HT1080 (cell line): ENCODE results near the gene AMACR. TPM values are rescaled to one million over a fixed set of nuclear protein-coding genes. Genes with fewer than 3 reads are reported as not detected.
A peak's percentile ranks its signal among the peaks of the same experiment; 100 is the strongest.
"Not testable (repeated sequence)": the region's sequence is repeated elsewhere in the genome, so short reads cannot be mapped to it uniquely, and the experiment has no call there.

Source experiments
- DNase-seq: peaks from one replicate; pipeline ENCODE4 v3.0.0-alpha.2; 2015; ENCODE audit warnings: low read depth
- total RNA-seq: library from RNA; depleted of rRNA; stranded (reverse); fragments of >200 nt; shearing (Covaris generic); gene quantifications from 2 replicates; pipeline ENCODE4 v1.2.3, GENCODE V29; 2014

Gene AMACR
- total RNA-seq, 1 experiment from 2014 or later, result 12.8 TPM

DNA sequence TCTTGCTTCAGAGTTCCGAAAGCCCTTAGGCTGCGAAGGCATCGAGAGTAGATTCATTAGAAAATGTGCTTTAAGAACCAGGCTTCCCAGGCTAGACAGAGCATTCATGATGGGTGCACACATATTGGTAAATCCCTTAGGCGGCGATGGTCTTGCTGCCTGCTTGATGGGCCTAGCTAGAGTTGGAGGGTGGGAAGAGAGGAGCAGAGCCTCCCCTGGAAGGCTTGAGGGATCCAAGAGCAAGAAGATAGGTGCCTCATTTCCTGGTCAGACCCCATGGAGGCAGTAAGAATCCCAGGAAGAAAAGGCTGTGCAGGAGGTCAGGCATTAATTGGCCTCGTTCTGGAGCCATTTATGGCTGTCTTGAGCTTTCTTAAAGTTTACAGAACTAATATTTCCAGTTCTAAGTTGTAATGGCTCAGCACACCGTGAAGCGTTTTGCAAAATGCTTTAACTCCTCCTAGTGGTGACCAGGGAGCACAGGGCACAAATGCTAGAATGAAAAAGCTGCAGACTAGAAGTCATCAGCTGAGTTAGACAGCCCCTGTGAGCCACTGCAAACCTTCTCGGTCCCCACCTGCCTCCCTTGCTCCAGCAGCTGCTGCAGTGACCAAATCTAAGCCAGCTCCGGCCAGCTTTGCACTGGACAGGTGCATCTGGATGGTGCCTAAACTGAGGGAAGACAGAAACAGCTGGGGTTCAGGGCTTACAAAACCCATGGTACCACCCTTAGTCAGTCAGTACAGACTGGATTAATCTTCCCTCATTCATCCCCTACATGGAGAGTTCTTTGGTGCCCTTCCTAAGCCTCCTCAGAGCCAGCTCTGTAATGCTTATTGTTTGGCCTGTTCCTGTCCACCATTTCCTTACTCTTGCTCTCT lies 38.0 kb downstream of the AMACR start:
- peak; percentile 48 for DNase-seq

DNA sequence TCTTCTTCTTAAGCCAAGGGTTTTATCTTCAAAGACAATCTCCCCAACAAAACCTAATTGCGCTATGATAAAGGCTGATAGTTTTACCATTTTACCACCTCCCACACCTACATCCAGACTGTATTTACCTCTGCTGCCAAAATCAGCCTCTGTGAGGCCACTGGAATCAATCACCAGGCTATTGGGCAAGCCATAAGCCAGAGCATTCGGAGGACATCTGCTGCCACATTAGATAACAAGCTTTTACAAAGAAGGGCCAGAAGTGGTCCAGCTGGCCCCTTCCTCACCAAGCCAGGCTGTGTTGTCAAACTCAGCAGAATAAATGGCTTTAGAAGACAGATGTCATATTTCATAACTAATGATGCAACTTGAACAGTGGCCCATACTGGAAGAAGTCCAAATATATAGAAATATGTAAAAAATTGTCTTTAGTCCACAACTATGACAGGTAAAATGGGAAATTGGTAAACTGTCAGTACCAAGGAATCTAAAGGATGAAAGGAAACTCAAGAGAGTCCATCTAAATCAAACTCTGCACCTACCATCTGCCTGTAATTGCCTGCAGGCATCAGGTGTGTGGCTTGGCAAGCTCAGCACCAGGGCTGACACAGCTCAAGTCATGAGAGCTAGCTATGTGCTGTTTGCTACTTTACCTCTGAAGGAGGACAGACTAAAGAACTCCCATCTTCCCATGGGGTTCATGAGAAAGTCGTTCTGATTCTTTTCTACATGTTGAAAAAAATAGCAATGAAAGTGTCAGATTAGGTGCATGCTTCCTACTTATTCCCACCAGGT lies 39.4 kb downstream of the AMACR start:
- DNase-seq, result no peak

DNA sequence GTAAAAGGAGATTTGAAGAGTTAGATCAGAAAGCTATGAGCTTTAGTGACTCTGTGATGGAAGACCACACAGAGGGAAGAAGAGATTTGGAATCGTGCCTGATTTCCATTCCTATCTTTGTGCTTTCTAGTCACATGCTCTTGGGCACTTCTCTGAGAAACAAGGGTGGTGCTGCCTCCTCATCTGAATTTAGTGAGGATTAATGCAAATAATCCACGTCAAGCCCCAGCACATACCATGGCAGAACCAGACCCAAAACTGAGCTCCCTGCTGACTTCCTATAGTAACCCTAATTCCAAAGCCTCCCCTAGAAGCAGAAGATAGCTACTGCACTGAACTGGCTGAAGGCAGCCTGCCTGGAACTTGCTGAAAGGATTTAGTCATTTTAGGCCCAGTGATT lies 41.0 kb downstream of the AMACR start:
- no peak for DNase-seq

DNA sequence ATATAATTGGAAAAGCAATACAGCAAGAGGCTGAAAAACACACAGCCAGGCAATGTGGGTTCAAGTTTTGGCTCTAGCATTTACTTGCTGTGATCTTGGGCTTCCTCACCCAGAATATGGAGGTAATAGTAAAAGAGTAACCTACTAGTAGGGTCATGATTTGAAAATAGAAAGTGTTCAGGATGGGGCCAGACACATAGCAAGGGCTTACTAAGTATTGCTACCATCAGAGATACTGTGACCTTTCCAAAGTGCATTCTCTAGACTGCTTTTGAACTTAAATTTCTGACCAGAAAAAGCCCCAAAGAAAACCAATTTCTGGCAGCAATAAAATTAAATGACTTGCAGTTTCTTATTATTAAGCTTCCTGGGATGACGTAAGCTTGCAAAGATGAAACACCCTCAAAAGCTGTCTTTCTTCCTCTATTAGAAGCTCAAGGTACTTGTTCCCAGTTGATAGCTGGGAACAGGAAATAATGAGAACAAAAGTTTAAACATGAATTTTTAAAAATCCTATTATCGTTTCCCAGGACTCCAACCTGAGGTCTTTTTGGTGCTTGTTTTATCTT lies 43.6 kb downstream of the AMACR start:
- DNase-seq, result no peak

DNA sequence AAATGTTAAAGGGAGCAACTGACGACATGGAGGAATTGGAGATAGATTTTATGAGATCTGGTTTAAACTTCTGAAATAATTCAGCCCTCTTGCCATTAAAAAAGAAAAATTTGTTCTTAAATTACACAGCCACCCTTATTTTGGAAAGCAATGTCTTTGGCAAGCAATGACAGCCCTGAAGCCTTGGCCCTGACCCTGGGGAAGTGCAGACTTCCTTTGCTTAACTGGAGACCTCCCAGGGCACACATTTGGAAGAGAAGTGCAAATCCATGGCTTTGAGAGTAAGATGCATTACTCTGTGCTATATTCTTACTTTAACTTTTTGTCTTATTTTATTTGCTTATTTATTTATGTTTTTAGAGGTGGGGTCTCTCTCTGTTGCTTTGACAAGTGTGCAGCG lies 49.7 kb downstream of the AMACR start:
- no peak for DNase-seq

DNA sequence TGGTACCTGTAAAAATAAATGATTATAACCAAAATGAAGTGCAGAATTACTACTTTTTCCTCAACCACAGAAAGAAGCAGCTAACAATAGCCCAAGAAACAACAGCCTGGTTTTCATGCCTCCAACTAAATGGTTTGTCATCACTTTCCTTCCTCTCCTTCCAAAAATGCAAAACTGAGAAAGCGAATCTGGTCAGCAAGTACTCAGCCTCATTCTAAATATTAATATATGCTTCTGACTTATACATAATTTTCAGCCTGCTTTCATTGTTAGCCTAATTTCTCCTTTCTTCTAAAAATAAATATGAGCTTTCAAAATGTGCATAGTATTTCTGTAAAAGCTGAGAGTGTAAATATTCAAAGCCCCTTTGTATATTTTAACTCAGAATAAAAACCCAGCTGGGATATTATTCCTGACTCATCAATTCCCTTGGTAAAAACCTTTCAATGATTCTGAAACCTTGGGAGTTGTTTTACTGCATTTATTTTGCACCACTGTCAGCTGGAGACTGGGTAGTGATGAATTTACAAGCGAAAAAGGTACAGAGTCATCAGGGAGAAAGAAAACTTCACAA lies 50.2 kb downstream of the AMACR start:
- DNase-seq, result no peak

DNA sequence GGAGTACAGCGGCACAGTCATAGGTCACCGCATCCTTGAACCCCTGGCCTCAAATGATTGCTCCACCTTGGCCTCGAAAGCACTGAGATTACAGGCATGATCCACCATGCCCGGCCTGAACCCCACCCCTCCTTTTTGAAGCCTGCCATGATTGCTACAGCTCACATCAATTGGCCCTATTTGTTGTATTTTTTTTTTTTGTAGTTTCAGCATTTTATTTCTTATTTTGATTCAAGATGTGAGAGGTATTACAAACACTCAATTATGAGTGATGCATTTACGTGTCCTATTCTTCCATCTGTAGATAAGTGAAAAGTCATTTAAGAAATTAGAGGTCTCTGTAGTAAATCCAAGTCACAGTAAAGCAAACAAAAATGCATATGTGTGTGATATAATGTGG lies 55.7 kb downstream of the AMACR start:
- not testable (repeated sequence) for DNase-seq

DNA sequence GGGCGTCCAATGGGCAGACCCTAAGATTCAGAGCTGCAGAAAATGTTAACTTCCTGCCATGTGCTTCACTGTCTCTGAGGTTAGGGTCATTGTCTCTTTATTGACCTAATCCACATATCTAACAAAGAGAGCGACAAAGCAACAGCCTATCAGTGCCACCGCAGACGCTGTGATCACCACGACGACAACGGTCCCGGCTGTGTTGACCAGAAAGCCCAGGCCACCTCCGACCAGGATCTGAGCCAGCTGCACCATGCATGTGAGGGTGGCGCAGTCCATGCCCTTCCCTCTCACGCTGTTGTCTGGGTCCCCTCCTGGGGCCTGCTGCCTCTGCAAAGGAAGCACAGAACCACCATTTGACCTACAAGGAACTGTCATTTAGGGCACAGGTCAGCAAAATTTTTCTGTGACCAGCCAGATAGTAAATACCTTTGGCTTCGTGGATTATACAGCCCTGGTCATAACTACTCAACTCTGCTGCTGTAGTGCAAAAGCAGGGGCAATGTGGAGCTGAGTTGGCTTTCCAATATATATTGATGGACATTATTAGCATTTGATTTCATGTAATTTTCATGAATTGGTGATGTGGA lies 63.2 kb downstream of the AMACR start:
- no peak for DNase-seq

- no peak for DNase-seq
Measured at GRCh38 chr5:33941090-33941489, 66.8 kb downstream of the AMACR start.

- DNase-seq, result peak; percentile 42
Measured at GRCh38 chr5:33939556-33940262, 68.1 kb downstream of the AMACR start.

DNA sequence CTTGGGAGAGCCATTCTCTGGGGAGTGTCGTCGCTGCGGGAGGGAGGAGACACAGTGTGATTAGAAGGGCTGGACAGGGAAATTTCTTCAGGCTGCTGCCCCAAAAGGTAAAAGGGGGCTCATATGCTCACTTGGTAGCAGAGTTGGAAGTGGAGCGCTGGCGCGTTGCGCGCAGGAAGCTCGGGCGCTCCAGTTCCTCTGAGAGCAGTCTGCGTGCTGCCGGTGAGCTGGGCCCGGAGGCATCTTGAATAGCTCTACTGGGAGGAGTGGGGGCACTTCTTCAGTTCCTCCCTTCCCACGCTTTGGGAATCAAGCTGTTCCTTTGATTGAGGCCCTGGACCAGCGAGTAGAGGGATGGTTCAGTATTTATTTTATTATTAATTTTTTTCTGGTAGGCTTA lies 69.0 kb downstream of the AMACR start:
- no peak for DNase-seq

DNA sequence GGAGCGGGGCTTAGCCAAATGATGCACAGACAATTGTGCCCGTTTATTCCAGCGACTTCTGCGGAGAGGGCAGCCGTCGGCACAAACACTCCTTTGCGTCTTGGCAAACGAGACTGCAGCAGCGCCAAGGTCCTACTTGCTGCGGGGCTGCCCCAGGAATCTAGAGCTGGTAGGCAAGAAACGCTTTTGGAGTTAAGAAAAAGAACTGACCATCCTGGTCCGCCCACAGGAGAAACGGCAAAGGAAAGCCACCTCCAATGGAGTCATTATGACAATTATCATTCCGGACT lies 69.4 kb downstream of the AMACR start:
- no peak for DNase-seq

DNA sequence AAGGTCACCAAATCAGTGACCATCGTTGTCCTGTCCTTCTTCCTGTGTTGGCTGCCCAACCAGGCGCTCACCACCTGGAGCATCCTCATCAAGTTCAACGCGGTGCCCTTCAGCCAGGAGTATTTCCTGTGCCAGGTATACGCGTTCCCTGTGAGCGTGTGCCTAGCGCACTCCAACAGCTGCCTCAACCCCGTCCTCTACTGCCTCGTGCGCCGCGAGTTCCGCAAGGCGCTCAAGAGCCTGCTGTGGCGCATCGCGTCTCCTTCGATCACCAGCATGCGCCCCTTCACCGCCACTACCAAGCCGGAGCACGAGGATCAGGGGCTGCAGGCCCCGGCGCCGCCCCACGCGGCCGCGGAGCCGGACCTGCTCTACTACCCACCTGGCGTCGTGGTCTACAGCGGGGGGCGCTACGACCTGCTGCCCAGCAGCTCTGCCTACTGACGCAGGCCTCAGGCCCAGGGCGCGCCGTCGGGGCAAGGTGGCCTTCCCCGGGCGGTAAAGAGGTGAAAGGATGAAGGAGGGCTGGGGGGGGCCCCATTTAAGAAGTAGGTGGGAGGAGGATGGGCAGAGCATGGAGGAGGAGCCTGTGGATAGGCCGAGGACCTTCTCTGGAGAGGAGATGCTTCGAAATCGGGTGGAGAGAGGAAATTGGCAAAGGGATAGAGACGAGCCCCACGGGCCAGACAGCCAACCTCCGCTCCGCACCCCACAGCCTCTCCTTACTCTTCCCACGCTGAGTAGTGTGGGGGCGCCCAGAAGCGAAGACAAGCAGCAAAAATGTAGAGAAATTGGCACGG lies 69.9 kb downstream of the AMACR start:
- DNase-seq, result no peak

DNA sequence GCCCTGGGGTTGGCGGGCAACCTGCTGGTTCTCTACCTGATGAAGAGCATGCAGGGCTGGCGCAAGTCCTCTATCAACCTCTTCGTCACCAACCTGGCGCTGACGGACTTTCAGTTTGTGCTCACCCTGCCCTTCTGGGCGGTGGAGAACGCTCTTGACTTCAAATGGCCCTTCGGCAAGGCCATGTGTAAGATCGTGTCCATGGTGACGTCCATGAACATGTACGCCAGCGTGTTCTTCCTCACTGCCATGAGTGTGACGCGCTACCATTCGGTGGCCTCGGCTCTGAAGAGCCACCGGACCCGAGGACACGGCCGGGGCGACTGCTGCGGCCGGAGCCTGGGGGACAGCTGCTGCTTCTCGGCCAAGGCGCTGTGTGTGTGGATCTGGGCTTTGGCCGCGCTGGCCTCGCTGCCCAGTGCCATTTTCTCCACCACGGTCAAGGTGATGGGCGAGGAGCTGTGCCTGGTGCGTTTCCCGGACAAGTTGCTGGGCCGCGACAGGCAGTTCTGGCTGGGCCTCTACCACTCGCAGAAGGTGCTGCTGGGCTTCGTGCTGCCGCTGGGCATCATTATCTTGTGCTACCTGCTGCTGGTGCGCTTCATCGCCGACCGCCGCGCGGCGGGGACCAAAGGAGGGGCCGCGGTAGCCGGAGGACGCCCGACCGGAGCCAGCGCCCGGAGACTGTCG lies 70.7 kb downstream of the AMACR start:
- DNase-seq, result no peak

DNA sequence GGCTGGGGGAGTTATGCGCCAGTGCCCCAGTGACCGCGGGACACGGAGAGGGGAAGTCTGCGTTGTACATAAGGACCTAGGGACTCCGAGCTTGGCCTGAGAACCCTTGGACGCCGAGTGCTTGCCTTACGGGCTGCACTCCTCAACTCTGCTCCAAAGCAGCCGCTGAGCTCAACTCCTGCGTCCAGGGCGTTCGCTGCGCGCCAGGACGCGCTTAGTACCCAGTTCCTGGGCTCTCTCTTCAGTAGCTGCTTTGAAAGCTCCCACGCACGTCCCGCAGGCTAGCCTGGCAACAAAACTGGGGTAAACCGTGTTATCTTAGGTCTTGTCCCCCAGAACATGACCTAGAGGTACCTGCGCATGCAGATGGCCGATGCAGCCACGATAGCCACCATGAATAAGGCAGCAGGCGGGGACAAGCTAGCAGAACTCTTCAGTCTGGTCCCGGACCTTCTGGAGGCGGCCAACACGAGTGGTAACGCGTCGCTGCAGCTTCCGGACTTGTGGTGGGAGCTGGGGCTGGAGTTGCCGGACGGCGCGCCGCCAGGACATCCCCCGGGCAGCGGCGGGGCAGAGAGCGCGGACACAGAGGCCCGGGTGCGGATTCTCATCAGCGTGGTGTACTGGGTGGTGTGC lies 71.4 kb downstream of the AMACR start, which contains the start of gene RXFP3:
Gene RXFP3 (plus strand): TSS at position 6 of the 636 bp plus-strand sequence. CDS start 355 bp downstream, at position 361.
- DNase-seq, result no peak
